Karpas-422 (cell line): Measurements from ENCODE around the gene OTOP1. TPM values are rescaled to one million over a fixed set of nuclear protein-coding genes. Genes with fewer than 3 reads are reported as not detected.

ENCODE experiments used
- total RNA-seq: library from RNA; depleted of rRNA; stranded (reverse); fragments of >200 nt; shearing (Covaris generic); gene quantifications from 2 replicates; pipeline ENCODE4 v1.2.3, GENCODE V29; 2014; ENCODE audit warnings: low replicate concordance; rRNA removed

Gene OTOP1
- total RNA-seq, 1 experiment from 2014 or later: not detected

Other genes with a start within 250 kb of the OTOP1 start
- 13.1 and 30.9 TPM in 2 replicates for gene TMEM128, start 21.3 kb upstream of the OTOP1 start, total RNA-seq
- 19.7 and 32.2 TPM in 2 replicates for gene LYAR, start 63.2 kb upstream of the OTOP1 start, total RNA-seq
- 6.7 and 7.1 TPM in 2 replicates for gene ZBTB49, start 63.3 kb upstream of the OTOP1 start, total RNA-seq
- gene NSG1, start 160.2 kb upstream of the OTOP1 start, total RNA-seq: 0.75 TPM in 1 of 2 replicates, not detected in the other